ENCODE measurements around the gene FOXI2. TPM values are rescaled to one million over a fixed set of nuclear protein-coding genes. Genes with fewer than 3 reads are reported as not detected.

The FOXI2 gene
- total and polyA plus RNA-seq, 8 donors: not detected

DNA sequence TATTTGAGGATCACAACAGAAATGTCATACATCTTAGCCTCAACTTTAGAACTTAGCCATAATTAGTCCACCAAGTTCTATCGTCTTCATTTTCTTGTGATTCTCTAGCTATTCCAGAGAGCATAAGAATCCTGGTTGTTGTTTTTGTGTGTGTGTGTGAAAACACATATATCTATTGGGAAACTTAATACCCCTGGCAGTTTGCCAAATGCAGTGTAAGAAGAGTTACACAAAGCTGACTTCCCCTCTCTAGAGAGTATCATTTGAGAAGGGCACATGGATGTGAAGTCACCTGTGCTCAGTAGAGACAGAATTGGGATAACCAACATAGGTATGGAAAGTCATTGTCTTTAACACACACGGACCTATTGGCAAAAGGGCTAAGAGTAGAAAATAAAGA lies 19.3 kb downstream of the FOXI2 start:
- no peaks in the 10 kb centered on the region for H3K4me1 ChIP-seq
- intact Hi-C loops (cut with DNase I): no loop called here
- TF ChIP-seq, protein P1, sequence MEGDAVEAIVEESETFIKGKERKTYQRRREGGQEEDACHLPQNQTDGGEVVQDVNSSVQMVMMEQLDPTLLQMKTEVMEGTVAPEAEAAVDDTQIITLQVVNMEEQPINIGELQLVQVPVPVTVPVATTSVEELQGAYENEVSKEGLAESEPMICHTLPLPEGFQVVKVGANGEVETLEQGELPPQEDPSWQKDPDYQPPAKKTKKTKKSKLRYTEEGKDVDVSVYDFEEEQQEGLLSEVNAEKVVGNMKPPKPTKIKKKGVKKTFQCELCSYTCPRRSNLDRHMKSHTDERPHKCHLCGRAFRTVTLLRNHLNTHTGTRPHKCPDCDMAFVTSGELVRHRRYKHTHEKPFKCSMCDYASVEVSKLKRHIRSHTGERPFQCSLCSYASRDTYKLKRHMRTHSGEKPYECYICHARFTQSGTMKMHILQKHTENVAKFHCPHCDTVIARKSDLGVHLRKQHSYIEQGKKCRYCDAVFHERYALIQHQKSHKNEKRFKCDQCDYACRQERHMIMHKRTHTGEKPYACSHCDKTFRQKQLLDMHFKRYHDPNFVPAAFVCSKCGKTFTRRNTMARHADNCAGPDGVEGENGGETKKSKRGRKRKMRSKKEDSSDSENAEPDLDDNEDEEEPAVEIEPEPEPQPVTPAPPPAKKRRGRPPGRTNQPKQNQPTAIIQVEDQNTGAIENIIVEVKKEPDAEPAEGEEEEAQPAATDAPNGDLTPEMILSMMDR (IDR thresholded peaks at IDR 0.05): no peak
- ATAC-seq: no peak
- DNase-seq: no peak
- no peaks in the 10 kb centered on the region for H3K9me3 ChIP-seq
- no peaks in the 10 kb centered on the region for H3K27me3 ChIP-seq
- H3K27ac ChIP-seq: no peak overlapping the region
- no peak overlapping the region for H3K4me3 ChIP-seq
- H3K36me3 ChIP-seq: no peaks in the 10 kb centered on the region

DNA sequence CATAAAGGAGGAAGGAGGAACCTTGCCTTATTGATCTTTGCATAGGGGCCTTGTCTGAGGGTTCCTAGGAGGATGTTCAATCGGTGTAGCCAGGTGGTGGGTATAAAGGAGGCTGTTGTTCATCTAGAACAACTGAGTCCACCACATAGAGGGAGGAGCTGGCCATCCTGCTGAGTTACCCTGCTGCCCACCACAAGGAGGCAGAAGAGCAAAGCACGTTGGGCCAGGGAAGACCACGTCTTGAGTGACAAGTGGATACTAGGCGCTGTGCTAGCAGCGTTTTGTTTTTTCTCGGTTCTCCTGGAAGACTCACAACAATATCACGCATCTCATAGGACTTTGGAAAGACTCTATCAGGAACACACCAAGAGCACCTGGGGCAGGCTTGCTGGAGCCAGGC lies 20.0 kb downstream of the FOXI2 start:
- H3K27me3 ChIP-seq: no peaks in the 10 kb centered on the region
- no peak overlapping the region for H3K4me3 ChIP-seq
- H3K4me1 ChIP-seq: no peaks in the 10 kb centered on the region
- no peak overlapping the region for H3K27ac ChIP-seq
- DNase-seq (no peak), ATAC-seq (no peak)
- TF ChIP-seq, protein P1 (IDR thresholded peaks at IDR 0.05): no peak
- H3K9me3 ChIP-seq: no peaks in the 10 kb centered on the region
- H3K36me3 ChIP-seq: no peaks in the 10 kb centered on the region
- intact Hi-C loops (cut with DNase I): no loop called here

DNA sequence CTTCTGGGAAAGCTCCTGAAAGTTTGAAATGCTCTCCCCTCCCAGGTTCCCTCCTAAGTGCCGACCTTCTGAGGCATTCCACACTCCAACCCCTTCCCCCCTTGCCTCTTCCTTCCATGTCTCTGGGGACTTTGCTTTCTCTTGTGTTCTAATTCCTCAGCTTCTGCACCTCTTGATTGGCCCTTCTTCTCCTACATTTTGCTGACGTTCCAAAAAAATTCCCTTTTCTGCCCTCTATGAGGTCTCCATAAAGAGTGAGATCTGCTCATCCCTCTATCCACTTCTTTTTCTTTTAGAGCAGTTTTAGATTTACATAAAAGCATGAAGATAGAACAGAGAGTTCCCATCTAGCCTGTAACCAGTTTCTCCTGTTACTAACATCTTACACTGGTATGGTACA lies 22.3 kb downstream of the FOXI2 start:
- ATAC-seq: no peak
- no peak overlapping the region for H3K27ac ChIP-seq
- TF ChIP-seq, protein P1 (IDR thresholded peaks at IDR 0.05): no peak
- no peaks in the 10 kb centered on the region for H3K36me3 ChIP-seq
- no peaks in the 10 kb centered on the region for H3K9me3 ChIP-seq
- H3K27me3 ChIP-seq: no peaks in the 10 kb centered on the region
- no peaks in the 10 kb centered on the region for H3K4me1 ChIP-seq
- intact Hi-C loops (cut with DNase I): no loop called here
- no peak for DNase-seq
- no peak overlapping the region for H3K4me3 ChIP-seq

DNA sequence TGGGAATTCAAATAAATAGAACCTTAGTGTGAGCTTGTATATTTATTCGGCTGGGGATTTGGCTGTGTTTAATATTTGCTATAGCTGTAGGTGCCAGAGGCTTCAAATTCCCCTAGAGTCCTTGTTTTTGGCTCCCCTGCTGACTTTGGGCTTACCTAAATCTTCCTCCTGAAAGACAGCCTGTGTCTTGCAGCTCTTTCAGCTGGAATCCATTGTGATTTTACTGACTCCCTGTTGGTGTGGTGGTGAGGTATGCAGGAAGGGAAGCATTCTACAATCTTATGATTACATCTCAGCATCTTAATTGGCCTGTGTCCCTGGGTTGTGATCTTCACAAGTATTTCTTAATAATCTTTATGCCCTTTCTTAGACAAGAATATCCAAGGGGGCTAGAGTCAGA lies 25.9 kb downstream of the FOXI2 start:
- Histone ChIP-seq H3K4me3 (no peak overlapping the region), H3K36me3 (no peaks in the 10 kb centered on the region), H3K27ac (no peak overlapping the region), H3K9me3 (no peaks in the 10 kb centered on the region), H3K4me1 (no peaks in the 10 kb centered on the region), H3K27me3 (no peaks in the 10 kb centered on the region)
- TF ChIP-seq, protein P1 (IDR thresholded peaks at IDR 0.05): no peak
- ATAC-seq: no peak
- intact Hi-C loops (cut with DNase I): no loop called here
- no peak for DNase-seq

DNA sequence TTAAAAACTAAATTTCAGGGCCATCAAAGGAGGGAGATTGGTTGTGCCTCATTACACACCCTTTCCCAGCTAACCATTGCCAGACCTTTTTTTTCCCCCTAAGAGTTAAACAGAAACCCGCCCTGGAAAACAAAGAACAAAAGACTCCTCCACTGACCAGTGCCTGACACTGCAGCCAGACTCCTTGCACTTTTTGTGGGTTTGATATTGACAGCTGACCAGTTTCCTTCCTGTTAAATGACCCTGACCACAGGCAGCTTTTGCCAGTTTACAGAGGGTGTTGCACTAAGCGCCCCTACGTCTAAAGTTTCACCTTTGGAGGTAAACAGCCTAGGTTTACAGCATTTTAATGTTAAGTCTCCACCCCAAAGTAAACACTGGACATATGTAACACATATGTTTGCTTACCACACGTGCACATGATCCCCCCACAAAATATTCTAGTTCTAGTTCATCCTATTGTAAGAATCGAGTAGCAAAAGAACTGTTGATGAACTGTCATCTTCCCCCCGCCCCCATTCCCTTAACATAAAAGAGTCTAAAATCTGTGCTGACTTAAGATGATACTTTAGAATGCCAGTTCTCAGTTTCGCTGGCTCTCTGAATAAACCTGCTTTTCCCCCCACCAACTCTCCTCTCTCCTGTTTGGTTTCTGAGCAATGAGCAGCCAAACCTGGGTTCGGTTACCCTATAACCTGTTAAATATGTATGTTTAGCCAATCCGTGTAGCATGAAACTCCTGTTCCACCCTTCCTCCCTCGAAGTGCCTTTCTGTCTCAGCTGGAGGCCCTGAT lies 38.0 kb downstream of the FOXI2 start:
- TF ChIP-seq, protein P1 (IDR thresholded peaks at IDR 0.05): no peak
- DNase-seq: peak in 1 of 4 donors; percentile 2
- ATAC-seq: no peak
- Histone ChIP-seq H3K27me3 (no peaks in the 10 kb centered on the region), H3K4me3 (no peak overlapping the region), H3K27ac (no peak overlapping the region), H3K9me3 (no peaks in the 10 kb centered on the region), H3K4me1 (no peaks in the 10 kb centered on the region), H3K36me3 (no peaks in the 10 kb centered on the region)
- intact Hi-C loops (cut with DNase I): no loop called here
